Mesenchymal stem cell (in vitro differentiated cells and primary cell): Measurements from ENCODE around the gene SMIM44.

Experiments used
- DNase-seq: peaks from one replicate; pipeline ENCODE4 v3.0.0-alpha.2; 2013
- H2AFZ ChIP-seq: one replicate; pipeline ENCODE4 v1.6.1; 2013; ENCODE audit warnings: low read depth, mild to moderate bottlenecking, control low read depth, inconsistent platforms, low read length, moderate library complexity
- H2AK5ac ChIP-seq: 2 replicates; pipeline ENCODE4 v1.6.1; 2013; ENCODE audit warnings: low read length, moderate library complexity, mild to moderate bottlenecking, inconsistent platforms; ENCODE audit not compliant: severe bottlenecking
- H2BK120ac ChIP-seq: one replicate; pipeline ENCODE4 v1.6.1; 2013; ENCODE audit warnings: low read depth, mild to moderate bottlenecking, inconsistent platforms, low read length, moderate library complexity
- H2BK12ac ChIP-seq, 2 experiments: one replicate each; pipeline ENCODE4 v1.6.1; 2013; ENCODE audit warnings: inconsistent platforms in 2 of 2, low read length in 2 of 2, mild to moderate bottlenecking in 2 of 2, moderate library complexity in 2 of 2, control low read depth in 1 of 2
- H2BK15ac ChIP-seq: one replicate; pipeline ENCODE4 v1.6.1; 2013; ENCODE audit warnings: mild to moderate bottlenecking, low read depth, inconsistent platforms; ENCODE audit not compliant: poor library complexity, severe bottlenecking
- H2BK5ac ChIP-seq: 2 replicates; pipeline ENCODE4 v1.6.1; 2013; ENCODE audit warnings: low read depth, mild to moderate bottlenecking, low read length, control low read depth, inconsistent platforms; ENCODE audit not compliant: poor library complexity, severe bottlenecking
- H3K14ac ChIP-seq, 2 experiments: one replicate each; pipeline ENCODE4 v1.6.1; 2013; ENCODE audit warnings: inconsistent platforms in 2 of 2, low read length in 2 of 2, control low read depth in 1 of 2, mild to moderate bottlenecking in 1 of 2, moderate library complexity in 1 of 2
- H3K18ac ChIP-seq, 2 experiments: one replicate each; pipeline ENCODE4 v1.6.1; 2013; ENCODE audit warnings: inconsistent platforms in 2 of 2, low read length in 2 of 2, control low read depth in 1 of 2, low read depth in 1 of 2, mild to moderate bottlenecking in 1 of 2
- H3K23ac ChIP-seq, 2 experiments: one replicate each; pipeline ENCODE4 v1.6.1; 2013; ENCODE audit warnings: inconsistent platforms in 2 of 2, low read length in 2 of 2, mild to moderate bottlenecking in 2 of 2, moderate library complexity in 2 of 2, control low read depth in 1 of 2
- H3K27ac ChIP-seq: 2 replicates; pipeline ENCODE4 v1.5.1; 2013; ENCODE audit warnings: mild to moderate bottlenecking, moderate library complexity, low read length, control low read depth, inconsistent platforms; ENCODE audit not compliant: poor library complexity, severe bottlenecking
- H3K27me3 ChIP-seq, 2 experiments: 2 replicates each; pipeline versions ENCODE4 v1.6.1 to v1.7.0; 2013; ENCODE audit warnings: low read length in 2 of 2, mild to moderate bottlenecking in 2 of 2, moderate library complexity in 2 of 2, control low read depth in 1 of 2, inconsistent platforms in 1 of 2; ENCODE audit not compliant: control insufficient read depth in 1 of 2, insufficient read depth in 1 of 2
- H3K36me3 ChIP-seq, 2 experiments: 2 replicates each; pipeline versions ENCODE4 v1.6.1 to v1.7.0; 2013; ENCODE audit warnings: low read length in 2 of 2, control low read depth in 1 of 2, inconsistent platforms in 1 of 2, low read depth in 1 of 2, mild to moderate bottlenecking in 1 of 2; ENCODE audit not compliant: insufficient read depth in 2 of 2, control insufficient read depth in 1 of 2
- H3K4ac ChIP-seq, 2 experiments: one replicate each; pipeline ENCODE4 v1.6.1; 2013; ENCODE audit warnings: inconsistent platforms in 2 of 2, low read length in 2 of 2, mild to moderate bottlenecking in 2 of 2, moderate library complexity in 2 of 2, control low read depth in 1 of 2, low read depth in 1 of 2
- H3K4me1 ChIP-seq: 2 replicates; pipeline ENCODE4 v1.6.1; 2013; ENCODE audit warnings: low read depth, low read length, control low read depth; ENCODE audit not compliant: control insufficient read depth, insufficient read depth
- H3K4me2 ChIP-seq: 2 replicates; pipeline ENCODE4 v1.6.1; 2013; ENCODE audit warnings: low read length, mild to moderate bottlenecking, inconsistent platforms; ENCODE audit not compliant: poor library complexity, severe bottlenecking
- H3K4me3 ChIP-seq, 2 experiments: 2 replicates each; pipeline versions ENCODE4 v1.5.1 to v1.7.0; 2013; ENCODE audit warnings: low read length in 2 of 2, mild to moderate bottlenecking in 2 of 2, control low read depth in 1 of 2, low read depth in 1 of 2; ENCODE audit not compliant: insufficient read depth in 1 of 2
- H3K79me1 ChIP-seq: replicated peaks from 2 replicates; pipeline ENCODE4 v1.6.1; 2013; ENCODE audit warnings: mild to moderate bottlenecking, control low read depth, low read length, inconsistent platforms; ENCODE audit not compliant: poor library complexity, severe bottlenecking
- H3K9ac ChIP-seq: 2 replicates; pipeline ENCODE4 v1.7.0; 2013; ENCODE audit warnings: mild to moderate bottlenecking, low read length, moderate library complexity
- H3K9me3 ChIP-seq: 2 replicates; pipeline ENCODE4 v1.7.0; 2013; ENCODE audit warnings: mild to moderate bottlenecking, low read length; ENCODE audit not compliant: control insufficient read depth
- H4K8ac ChIP-seq: one replicate; pipeline ENCODE4 v1.6.1; 2013; ENCODE audit warnings: inconsistent platforms, mild to moderate bottlenecking, low read length, moderate library complexity
- H4K91ac ChIP-seq: one replicate; pipeline ENCODE4 v1.6.1; 2013; ENCODE audit warnings: mild to moderate bottlenecking, low read length, inconsistent platforms
- WGBS: methylation state at CpG from one replicate; pipeline ENCODE4 v1.1.7; 2013; ENCODE audit warnings: mixed read lengths; 5-methylcytosine and 5-hydroxymethylcytosine counted together

Gene SMIM44

DNA sequence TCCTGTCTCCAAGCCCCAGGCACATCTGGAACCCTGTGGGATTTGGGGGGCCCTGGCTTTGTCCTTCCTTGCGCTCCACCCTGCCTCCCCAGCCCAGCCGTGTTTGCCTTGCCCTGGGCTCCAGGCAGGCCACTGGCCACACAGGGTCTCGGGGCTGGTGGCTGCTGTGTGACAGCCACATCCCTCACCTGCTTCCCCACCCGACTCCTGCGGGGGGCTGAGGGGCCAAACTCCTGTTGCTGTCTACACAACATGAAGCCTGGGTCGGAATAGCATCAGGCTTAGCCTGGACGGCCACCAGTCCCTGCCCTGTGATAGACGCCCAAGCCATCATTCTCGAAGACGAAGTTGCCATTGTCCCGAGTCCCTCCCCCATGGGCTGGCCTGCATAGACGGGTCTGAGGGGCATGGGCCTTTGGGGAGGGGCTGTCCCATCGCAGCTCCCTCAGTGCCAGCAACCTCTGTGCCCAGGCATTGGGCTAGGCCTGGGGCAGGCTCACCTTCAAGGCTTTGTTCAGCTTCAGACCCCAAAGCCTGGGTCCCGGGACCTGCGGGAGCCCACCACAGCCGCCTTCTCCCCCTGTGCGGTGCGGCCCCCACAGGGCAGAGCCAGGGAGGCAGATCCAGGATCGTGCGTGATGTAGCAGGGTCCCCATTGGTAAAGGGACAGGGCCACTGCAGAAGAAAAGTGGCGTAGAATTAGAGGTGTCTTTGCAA is 40.3 kb upstream of the SMIM44 start:
- H3K27me3 ChIP-seq: no peaks in the 10 kb centered on the region
- no peak for DNase-seq
- no peak overlapping the region for H3K4ac ChIP-seq
- H3K4me3 ChIP-seq: no peak overlapping the region
- H2BK15ac ChIP-seq: no peak overlapping the region
- peaks cover 45 to 89% of the 10 kb centered on the region in 2 experiments for H3K36me3 ChIP-seq
- H3K4me2 ChIP-seq: no peak overlapping the region
- H3K18ac ChIP-seq: no peak overlapping the region
- H4K91ac ChIP-seq: no peak overlapping the region
- H2BK120ac ChIP-seq: no peak overlapping the region
- H3K4me1 ChIP-seq: peaks cover 24% of the 10 kb centered on the region
- H4K8ac ChIP-seq: no peak overlapping the region
- H3K27ac ChIP-seq: no peak overlapping the region
- H3K79me1 ChIP-seq: peaks cover 53% of the 10 kb centered on the region
- H2AK5ac ChIP-seq: no peak overlapping the region
- H3K9me3 ChIP-seq: no peaks in the 10 kb centered on the region
- no peak overlapping the region for H3K14ac ChIP-seq
- no peak overlapping the region for H3K23ac ChIP-seq
- H2BK12ac ChIP-seq: no peak overlapping the region
- H2AFZ ChIP-seq: no peak overlapping the region
- 96% methylated on average over 21 of the region's 21 CpGs for WGBS
- H3K9ac ChIP-seq: no peak overlapping the region
- H2BK5ac ChIP-seq: no peak overlapping the region

GRCh38 chr19:3522421-3523360 is 39.5 kb upstream of the SMIM44 start:
- H3K27ac ChIP-seq: no peak overlapping the region
- H2BK15ac ChIP-seq: no peak overlapping the region
- H3K4me1 ChIP-seq: peaks cover 29% of the 10 kb centered on the region
- no peak overlapping the region for H2BK12ac ChIP-seq
- DNase-seq: no peak
- H3K14ac ChIP-seq: no peak overlapping the region
- no peak overlapping the region for H3K4me3 ChIP-seq
- H3K9ac ChIP-seq: no peak overlapping the region
- H2AFZ ChIP-seq: no peak overlapping the region
- no peak overlapping the region for H3K23ac ChIP-seq
- 96% methylated on average over 40 of the region's 40 CpGs for WGBS
- H3K4me2 ChIP-seq: no peak overlapping the region
- H3K18ac ChIP-seq: no peak overlapping the region
- H3K4ac ChIP-seq: no peak overlapping the region
- no peak overlapping the region for H2BK5ac ChIP-seq
- no peaks in the 10 kb centered on the region for H3K9me3 ChIP-seq
- no peak overlapping the region for H4K8ac ChIP-seq
- no peak overlapping the region for H4K91ac ChIP-seq
- no peak overlapping the region for H2AK5ac ChIP-seq
- peaks cover 50% of the 10 kb centered on the region for H3K79me1 ChIP-seq
- H2BK120ac ChIP-seq: no peak overlapping the region
- H3K27me3 ChIP-seq: no peaks in the 10 kb centered on the region
- H3K36me3 ChIP-seq: peaks cover 38 to 81% of the 10 kb centered on the region in 2 experiments

DNA sequence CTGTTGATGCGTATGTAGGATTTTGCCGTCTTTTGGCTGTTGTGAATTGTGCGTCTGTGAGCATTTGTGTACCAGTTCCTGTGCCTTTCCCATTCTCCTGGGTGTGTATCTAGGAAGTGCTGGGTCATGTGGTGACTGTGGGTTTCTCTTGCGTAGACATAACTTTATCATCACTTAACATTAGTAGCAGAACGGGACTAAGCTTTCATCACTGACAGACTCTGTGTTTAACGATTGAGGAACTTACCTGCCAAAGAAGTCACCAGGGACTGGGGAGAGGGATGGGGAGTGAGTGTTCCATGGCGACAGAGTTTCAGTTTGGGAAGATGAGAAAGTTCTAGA is 37.8 kb upstream of the SMIM44 start:
- Histone ChIP-seq H2AFZ (no peak overlapping the region), H3K4me2 (no peak overlapping the region), H2AK5ac (no peak overlapping the region), H2BK15ac (no peak overlapping the region), H4K91ac (no peak overlapping the region), H3K4ac (no peak overlapping the region), H3K9ac (no peak overlapping the region), H3K27me3 (no peaks in the 10 kb centered on the region), H2BK120ac (no peak overlapping the region), H3K14ac (no peak overlapping the region), H3K23ac (no peak overlapping the region), H3K4me1 (peaks cover 37% of the 10 kb centered on the region), H3K27ac (no peak overlapping the region), H2BK5ac (no peak overlapping the region), H3K9me3 (no peaks in the 10 kb centered on the region), H3K36me3 (peaks cover 24 to 74% of the 10 kb centered on the region in 2 experiments), H3K79me1 (peaks cover 35% of the 10 kb centered on the region), H2BK12ac (no peak overlapping the region), H3K18ac (no peak overlapping the region), H3K4me3 (no peak overlapping the region), H4K8ac (no peak overlapping the region)
- no peak for DNase-seq
- over 99% methylated on average over 6 of the region's 7 CpGs for WGBS
